ENCODE results near the gene SNAPC5. TPM values are rescaled to one million over a fixed set of nuclear protein-coding genes. Genes with fewer than 3 reads are reported as not detected.
A peak's percentile ranks its signal among the peaks of the same experiment; 100 is the strongest.

Gene SNAPC5
- polyA plus RNA-seq, 3 donors: 15.6 to 32.5 (median 30.2) TPM

- no peaks in the 10 kb centered on the region for H3K9me3 ChIP-seq (replicated peaks in 1 of 2; ENCODE audit: control insufficient read depth in 1 of 2, insufficient read depth in 1 of 2, low read length in 2 of 2)
- no peak overlapping the region for H3K9ac ChIP-seq (ENCODE audit: insufficient read depth, low read length, poor library complexity, severe bottlenecking)
- DNase-seq: peak in 2 of 3 donors; percentile 17 to 20
- 63% methylated on average over 3 of the region's 3 CpGs for WGBS (ENCODE audit: insufficient coverage)
- peaks cover 61% of the 10 kb centered on the region for H3K79me2 ChIP-seq (ENCODE audit: insufficient read depth, low read length)
- Mint-ChIP-seq H3K4me3 (no peak overlapping the region), H3K4me1 (peaks cover 52% of the 10 kb centered on the region), H3K27ac (peak overlapping the region; percentile 94 to 99 (median 98)), H3K36me3 (peaks cover 59 to 62% of the 10 kb centered on the region in 2 donors), H3K9me3 (peaks cover 0 to 2% (median 0%) of the 10 kb centered on the region in 7 donors), H3K27me3 (ENCODE audit: low read depth in 3 of 3) (no peaks in the 10 kb centered on the region)
- no peak overlapping the region for H2AFZ ChIP-seq (ENCODE audit: insufficient read depth, low read depth, low read length, poor library complexity, severe bottlenecking)
- TF ChIP-seq CTCF (IDR thresholded peaks at IDR 0.05): no peak
- H3K4me3 ChIP-seq (replicated peaks in 1 of 3; ENCODE audit: low read depth in 2 of 3, low read length in 3 of 3): no peak overlapping the region
- peak overlapping the region; percentile 5 to 97 for H3K27ac ChIP-seq (ENCODE audit: low read depth in 1 of 2, low read length in 2 of 2)
- intact Hi-C loops (cut with micrococcal nuclease): loop anchor here (2.0 to 10.0 kb wide), 2 partner anchors 142 to 144 kb away; partner anchors contain the start of gene TIPIN (in 2 of the 2)
- H3K36me3 ChIP-seq (replicated peaks in 1 of 2; ENCODE audit: control insufficient read depth in 1 of 2, insufficient read depth in 2 of 2, low read length in 2 of 2): peaks cover 51 to 64% of the 10 kb centered on the region in 2 donors
- no peak overlapping the region for H3K4me2 ChIP-seq (replicated peaks; ENCODE audit: extremely low read depth, low read length, poor library complexity, severe bottlenecking)
- H3K4me1 ChIP-seq (ENCODE audit: control insufficient read depth in 1 of 2, insufficient read depth in 2 of 2, low read length in 2 of 2): peaks cover 49 to 69% of the 10 kb centered on the region in 2 donors
- H4K20me1 ChIP-seq (ENCODE audit: insufficient read depth, low read length): peaks cover 51% of the 10 kb centered on the region
- H3K27me3 ChIP-seq (ENCODE audit: control insufficient read depth in 2 of 2, insufficient read depth in 2 of 2, low read length in 2 of 2): no peaks in the 10 kb centered on the region
Observed at GRCh38 chr15:66498501-66499386, 1.2 kb upstream of the SNAPC5 start.

- H3K27me3 ChIP-seq (ENCODE audit: control insufficient read depth in 2 of 2, insufficient read depth in 2 of 2, low read length in 2 of 2): no peaks in the 10 kb centered on the region
- H3K4me1 Mint-ChIP-seq: peaks cover 48% of the 10 kb centered on the region
- DNase-seq: peak in 2 of 3 donors; percentile 23 to 47
- H4K20me1 ChIP-seq (ENCODE audit: insufficient read depth, low read length): peaks cover 37% of the 10 kb centered on the region
- H3K4me3 Mint-ChIP-seq: peak overlapping the region; percentile 94 to 96
- peak overlapping the region; percentile 74 to 95 (median 75) for H3K4me3 ChIP-seq (replicated peaks in 1 of 3; ENCODE audit: low read depth in 2 of 3, low read length in 3 of 3)
- H3K36me3 Mint-ChIP-seq: peaks cover 59 to 64% of the 10 kb centered on the region in 2 donors
- H3K36me3 ChIP-seq (replicated peaks in 1 of 2; ENCODE audit: control insufficient read depth in 1 of 2, insufficient read depth in 2 of 2, low read length in 2 of 2): peaks cover 46 to 60% of the 10 kb centered on the region in 2 donors
- H3K79me2 ChIP-seq (ENCODE audit: insufficient read depth, low read length): peaks cover 52% of the 10 kb centered on the region
- peak overlapping the region; percentile 89 for H2AFZ ChIP-seq (ENCODE audit: insufficient read depth, low read depth, low read length, poor library complexity, severe bottlenecking)
- peaks cover 0 to 2% (median 0%) of the 10 kb centered on the region in 7 donors for H3K9me3 Mint-ChIP-seq
- TF ChIP-seq CTCF (IDR thresholded peaks at IDR 0.05): no peak
- peak overlapping the region; percentile 84 to 97 for H3K27ac ChIP-seq (ENCODE audit: low read depth in 1 of 2, low read length in 2 of 2)
- peak overlapping the region; percentile 90 for H3K9ac ChIP-seq (ENCODE audit: insufficient read depth, low read length, poor library complexity, severe bottlenecking)
- H3K4me2 ChIP-seq (replicated peaks; ENCODE audit: extremely low read depth, low read length, poor library complexity, severe bottlenecking): peak overlapping the region; percentile 95
- H3K4me1 ChIP-seq (ENCODE audit: control insufficient read depth in 1 of 2, insufficient read depth in 2 of 2, low read length in 2 of 2): peaks cover 46 to 63% of the 10 kb centered on the region in 2 donors
- H3K9me3 ChIP-seq (replicated peaks in 1 of 2; ENCODE audit: control insufficient read depth in 1 of 2, insufficient read depth in 1 of 2, low read length in 2 of 2): no peaks in the 10 kb centered on the region
- peaks cover 0 to 2% (median 0%) of the 10 kb centered on the region in 3 donors for H3K27me3 Mint-ChIP-seq (ENCODE audit: low read depth in 3 of 3)
- intact Hi-C loops (cut with micrococcal nuclease): loop anchor here in 1 of 2 donors (10.0 kb wide), 1 partner anchor 142 kb away; the partner anchor contains the start of gene TIPIN
- H3K27ac Mint-ChIP-seq: peak overlapping the region; percentile 94 to 99 (median 98)
- 19% methylated on average over 14 of the region's 17 CpGs for WGBS (ENCODE audit: insufficient coverage)
Observed at GRCh38 chr15:66496951-66497501, 536 bp downstream of the SNAPC5 start.

Data from CD14-positive monocyte (primary cell).